ENCODE data around the gene NCKAP5L.

- TF ChIP-seq CTCF (conservative IDR thresholded peaks at IDR 0.05; ENCODE audit: low read depth, low read length) (peak; percentile 91), EZH2phosphoT487 (IDR thresholded peaks at IDR 0.05; ENCODE audit: borderline replicate concordance, low read length) (no peak)
Observed at GRCh38 chr12:49776413-49776812, 51.8 kb downstream of the NCKAP5L start.
